ENCODE results near the gene SLC35F3. TPM values are rescaled to one million over a fixed set of nuclear protein-coding genes. Genes with fewer than 3 reads are reported as not detected.

Gene SLC35F3
- total and polyA plus RNA-seq, 9 of the 15 experiments (the other 6 are each of a cell fraction or from before 2014, with no cell fraction given), result 0.04 to 0.07 (median 0.04) TPM; not detected in 6

DNA sequence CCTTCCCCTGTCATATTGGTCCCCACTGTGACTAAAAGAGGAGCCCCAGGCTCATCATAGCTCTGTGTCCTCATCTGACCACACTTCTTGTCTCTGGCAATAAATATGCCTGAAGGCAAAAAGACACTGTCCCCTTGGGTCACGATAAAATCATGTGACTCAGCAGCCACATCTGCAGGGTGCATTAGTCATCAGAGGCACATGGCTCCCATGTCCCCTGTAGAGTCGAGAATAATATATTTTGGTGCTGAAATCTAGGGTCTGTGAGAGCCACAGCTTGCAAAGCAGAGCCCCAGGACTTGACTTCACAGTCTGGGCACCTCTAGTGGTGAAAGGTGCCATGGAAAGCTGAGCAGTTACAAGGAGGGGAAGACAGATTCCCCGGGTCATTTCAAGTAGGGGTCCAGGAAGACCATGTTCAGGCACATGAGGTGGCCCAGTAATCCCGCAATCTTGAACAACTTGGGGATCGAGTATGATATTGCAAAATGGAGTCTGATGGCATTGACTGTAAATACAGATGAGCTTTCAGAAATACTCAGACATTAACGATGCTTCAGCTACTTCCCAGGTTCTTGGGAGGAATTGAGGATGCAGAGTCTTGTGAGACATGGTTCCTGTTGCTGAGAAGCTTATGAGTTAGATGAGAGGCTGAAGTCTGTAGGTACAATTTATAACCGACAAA, 68.6 kb downstream of the SLC35F3 start (continued):
- TF ChIP-seq, protein P1, sequence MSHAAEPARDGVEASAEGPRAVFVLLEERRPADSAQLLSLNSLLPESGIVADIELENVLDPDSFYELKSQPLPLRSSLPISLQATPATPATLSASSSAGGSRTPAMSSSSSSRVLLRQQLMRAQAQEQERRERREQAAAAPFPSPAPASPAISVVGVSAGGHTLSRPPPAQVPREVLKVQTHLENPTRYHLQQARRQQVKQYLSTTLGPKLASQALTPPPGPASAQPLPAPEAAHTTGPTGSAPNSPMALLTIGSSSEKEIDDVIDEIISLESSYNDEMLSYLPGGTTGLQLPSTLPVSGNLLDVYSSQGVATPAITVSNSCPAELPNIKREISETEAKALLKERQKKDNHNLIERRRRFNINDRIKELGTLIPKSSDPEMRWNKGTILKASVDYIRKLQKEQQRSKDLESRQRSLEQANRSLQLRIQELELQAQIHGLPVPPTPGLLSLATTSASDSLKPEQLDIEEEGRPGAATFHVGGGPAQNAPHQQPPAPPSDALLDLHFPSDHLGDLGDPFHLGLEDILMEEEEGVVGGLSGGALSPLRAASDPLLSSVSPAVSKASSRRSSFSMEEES (CRISPR knock-in tag; IDR thresholded peaks at IDR 0.05), result peak; percentile 97
- TF ChIP-seq RBBP5 (IDR thresholded peaks at IDR 0.05; ENCODE audit: borderline replicate concordance, insufficient read depth, low read length, poor library complexity, severe bottlenecking) (peak; percentile 57), ZC3H8 (IDR thresholded peaks at IDR 0.05) (no peak), ZNF512 (tag; IDR thresholded peaks at IDR 0.05) (no peak), KAT2B (IDR thresholded peaks at IDR 0.05; ENCODE audit: low read depth, low read length) (no peak), HDAC6 (IDR thresholded peaks at IDR 0.05; ENCODE audit: low read depth, low read length) (no peak), ZNF224 (CRISPR knock-in tag; IDR thresholded peaks at IDR 0.05) (no peak), DLX4 (CRISPR knock-in tag; IDR thresholded peaks at IDR 0.05) (no peak), MCM2 (IDR thresholded peaks at IDR 0.05; ENCODE audit: low read depth) (no peak), RAD21 (CRISPR knock-in tag; conservative IDR thresholded peaks at IDR 0.05 in 1 of 2, IDR thresholded peaks at IDR 0.05 in 1 of 2) (peak in 1 of 2 experiments; percentile 23; a peak in 2 of 4 replicates), MBD1 (CRISPR knock-in tag; IDR thresholded peaks at IDR 0.05) (no peak), NFE2L1 (tag; IDR thresholded peaks at IDR 0.05; ENCODE audit: borderline replicate concordance, low read depth) (peak; percentile 27), CSDE1 (IDR thresholded peaks at IDR 0.05) (no peak), TAF7 (tag; IDR thresholded peaks at IDR 0.05) (peak; percentile 74; the same call in 1 of the 2 replicates), ZKSCAN1 (IDR thresholded peaks at IDR 0.05; ENCODE audit: low read depth, low read length) (0 out of 2 replicates have a peak, but pooled peaks have one; percentile 7), C11orf30 (IDR thresholded peaks at IDR 0.05; ENCODE audit: low read depth) (peak; percentile 92), KLF6 (CRISPR knock-in tag; IDR thresholded peaks at IDR 0.05; ENCODE audit: borderline replicate concordance) (no peak), KLF13 (tag; IDR thresholded peaks at IDR 0.05; ENCODE audit: borderline replicate concordance, low read depth) (no peak)
- TF ChIP-seq, protein P2, sequence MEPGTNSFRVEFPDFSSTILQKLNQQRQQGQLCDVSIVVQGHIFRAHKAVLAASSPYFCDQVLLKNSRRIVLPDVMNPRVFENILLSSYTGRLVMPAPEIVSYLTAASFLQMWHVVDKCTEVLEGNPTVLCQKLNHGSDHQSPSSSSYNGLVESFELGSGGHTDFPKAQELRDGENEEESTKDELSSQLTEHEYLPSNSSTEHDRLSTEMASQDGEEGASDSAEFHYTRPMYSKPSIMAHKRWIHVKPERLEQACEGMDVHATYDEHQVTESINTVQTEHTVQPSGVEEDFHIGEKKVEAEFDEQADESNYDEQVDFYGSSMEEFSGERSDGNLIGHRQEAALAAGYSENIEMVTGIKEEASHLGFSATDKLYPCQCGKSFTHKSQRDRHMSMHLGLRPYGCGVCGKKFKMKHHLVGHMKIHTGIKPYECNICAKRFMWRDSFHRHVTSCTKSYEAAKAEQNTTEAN (CRISPR knock-in tag; IDR thresholded peaks at IDR 0.05), result no peak

Data from K562 (cell line).